Mesodermal cell (in vitro differentiated cells): Measurements from ENCODE around the gene SUN2.

Experiments used
- H3K27ac ChIP-seq: 2 replicates; pipeline ENCODE4 v1.7.0; 2013; ENCODE audit warnings: mild to moderate bottlenecking, low read depth, low read length, moderate library complexity; ENCODE audit not compliant: severe bottlenecking
- H3K36me3 ChIP-seq: 2 replicates; pipeline ENCODE4 v1.7.1; 2013; ENCODE audit warnings: mild to moderate bottlenecking, low read length, moderate library complexity; ENCODE audit not compliant: control insufficient read depth, insufficient read depth
- H3K4me1 ChIP-seq: one replicate; pipeline ENCODE4 v1.7.1; 2013; ENCODE audit warnings: mild to moderate bottlenecking, low read length; ENCODE audit not compliant: insufficient read depth, control insufficient read depth, poor library complexity, severe bottlenecking
- H3K4me3 ChIP-seq: 2 replicates; pipeline ENCODE4 v1.7.0; 2013; ENCODE audit warnings: low read length, control low read depth, mild to moderate bottlenecking; ENCODE audit not compliant: insufficient read depth, poor library complexity, severe bottlenecking; ENCODE audit errors: extremely low read depth
- H3K9me3 ChIP-seq: 2 replicates; pipeline ENCODE4 v1.7.1; 2013; ENCODE audit warnings: mild to moderate bottlenecking, low read length, moderate library complexity; ENCODE audit not compliant: control insufficient read depth
- WGBS, 2 experiments: methylation state at CpG; one replicate each; pipeline ENCODE4 v1.1.5; 2013; ENCODE audit warnings: missing lambda C conversion rate in 2 of 2; ENCODE audit not compliant: insufficient coverage in 2 of 2; 5-methylcytosine and 5-hydroxymethylcytosine counted together

Gene SUN2

DNA sequence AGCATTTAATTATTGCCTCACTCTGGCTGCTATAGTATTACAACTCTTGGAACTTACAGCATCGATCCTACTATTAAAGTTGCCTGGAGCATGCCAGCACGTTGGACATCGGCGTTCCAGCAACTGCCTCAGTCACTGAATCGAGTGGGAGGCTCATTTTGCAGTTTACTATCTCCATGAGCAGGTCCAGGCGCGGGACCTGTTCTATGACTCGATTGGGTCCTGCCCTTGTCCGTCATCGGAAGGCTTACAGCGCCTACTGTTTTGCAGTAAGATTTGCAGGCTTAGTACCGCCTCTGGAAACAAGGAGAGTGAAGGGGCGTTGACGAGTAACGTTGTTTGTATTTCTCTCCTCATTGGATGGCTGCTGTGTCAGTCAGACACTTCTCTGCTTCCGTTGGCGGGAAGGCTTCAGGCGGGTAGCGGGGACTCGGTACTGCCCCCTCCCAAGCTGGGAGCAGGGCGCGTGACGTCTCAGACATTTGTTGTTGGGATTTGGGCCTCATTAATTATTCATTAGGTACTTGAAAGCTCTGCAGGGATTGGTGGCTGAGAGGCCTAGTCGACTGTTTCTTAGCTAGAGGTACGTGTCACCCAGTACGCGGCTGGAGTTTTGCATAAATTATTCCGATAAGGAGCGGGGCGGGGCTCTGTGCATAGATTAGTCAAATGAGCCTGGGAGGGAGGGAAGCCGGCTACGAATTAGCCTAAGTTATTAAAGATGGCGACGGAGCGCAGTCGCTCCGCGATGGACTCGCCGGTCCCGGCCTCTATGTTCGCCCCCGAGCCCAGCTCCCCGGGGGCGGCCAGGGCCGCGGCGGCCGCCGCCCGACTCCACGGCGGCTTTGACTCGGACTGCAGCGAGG, 50.3 kb downstream of the SUN2 start, which contains the start of gene GTPBP1:
Gene GTPBP1 (plus strand): TSS at position 710 of the 866 bp plus-strand sequence. CDS start 12 bp downstream, at position 722.
- WGBS, 2 experiments, result 0 to 1% methylated on average over 42 to 55 of the region's 55 CpGs
- H3K4me3 ChIP-seq, result peak within 1 kb of the TSS; percentile 84
- no peaks in the 10 kb centered on the region for H3K9me3 ChIP-seq
- peaks cover 20% of the 10 kb centered on the region for H3K4me1 ChIP-seq
- H3K36me3 ChIP-seq, result peaks cover 19% of the 10 kb centered on the region
- H3K27ac ChIP-seq, result peak within 1 kb of the TSS; percentile 88

DNA sequence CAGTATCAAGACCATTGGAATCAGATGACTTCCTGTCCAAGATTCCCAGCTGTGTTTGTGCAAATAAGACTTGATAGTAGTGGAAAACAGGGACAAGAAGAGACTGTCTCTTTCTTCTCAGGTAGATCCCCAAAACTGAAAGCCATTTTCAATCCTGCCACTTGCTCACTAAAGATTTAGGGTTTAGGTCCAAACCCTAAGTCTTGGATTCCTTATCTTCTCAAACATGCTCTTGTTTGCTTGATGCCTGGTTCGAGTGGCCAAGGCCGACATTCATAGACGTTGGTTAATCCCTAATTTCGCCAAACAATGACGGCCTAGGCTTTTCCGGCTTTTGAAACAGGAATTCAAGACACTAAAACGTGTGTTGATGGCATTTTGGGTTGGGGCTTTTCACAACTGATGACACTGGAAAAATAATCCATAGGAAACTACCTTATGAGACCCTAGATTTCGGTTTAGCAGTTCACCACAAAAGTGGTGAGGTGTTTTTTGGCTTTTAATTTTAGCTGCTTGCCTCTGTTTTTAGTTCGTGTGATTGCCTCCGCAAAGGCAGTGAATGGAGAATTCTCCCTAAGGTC, 51.1 kb downstream of the SUN2 start:
- Histone ChIP-seq H3K4me1 (peaks cover 20% of the 10 kb centered on the region), H3K36me3 (peaks cover 13% of the 10 kb centered on the region), H3K4me3 (peak overlapping the region; percentile 31), H3K9me3 (no peaks in the 10 kb centered on the region), H3K27ac (peak overlapping the region; percentile 88)
- WGBS, 2 experiments, result 49 to 60% methylated on average over 7 of the region's 10 CpGs

DNA sequence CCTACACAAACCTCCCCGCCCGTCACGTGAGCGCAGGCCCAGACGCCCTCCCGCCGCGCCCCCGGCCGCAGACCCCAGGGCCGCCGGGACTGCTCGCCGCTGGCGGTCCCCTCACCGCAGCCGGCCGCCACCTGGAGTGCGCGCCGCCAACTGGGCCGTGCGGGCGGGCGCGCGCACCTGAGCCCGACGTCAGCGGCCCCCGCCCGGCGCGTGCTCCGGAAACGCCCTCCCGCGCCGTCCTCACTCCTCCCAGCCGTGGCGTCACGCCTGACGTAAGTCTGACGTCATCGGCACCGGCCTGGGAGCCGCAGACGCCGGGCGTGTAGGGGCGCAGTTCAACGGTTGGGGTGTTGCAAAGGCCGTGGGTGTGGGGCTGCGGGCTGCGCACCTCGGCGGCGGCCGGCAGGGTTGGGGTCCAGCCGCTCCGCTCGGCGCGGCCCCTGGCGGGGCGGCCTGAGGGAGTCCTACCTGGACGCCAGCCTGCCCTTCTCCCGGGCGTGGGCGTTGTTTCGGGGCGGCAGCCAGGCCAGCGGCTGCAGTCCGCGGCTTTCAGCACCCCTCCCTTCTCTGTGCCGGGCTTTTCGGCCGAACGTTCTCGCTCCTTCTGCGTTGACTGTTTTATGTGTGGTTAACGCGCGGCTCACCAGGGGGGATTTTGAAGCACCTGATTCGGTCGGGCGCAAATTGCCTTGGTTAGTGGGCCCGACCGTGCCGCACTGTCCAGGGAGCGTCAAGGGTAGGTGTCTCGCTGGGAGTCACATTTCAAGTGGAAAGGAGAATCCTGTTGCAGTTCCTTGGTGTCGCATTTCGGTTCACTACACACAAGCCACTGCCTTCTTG, 54.8 kb downstream of the SUN2 start, which contains the start of gene JOSD1:
Gene JOSD1 (minus strand): TSS at position 155 of the 840 bp plus-strand sequence. CDS start 956 bp downstream, outside the sequence.
- Histone ChIP-seq H3K4me1 (peaks cover 27% of the 10 kb centered on the region), H3K9me3 (no peaks in the 10 kb centered on the region), H3K4me3 (peak within 1 kb of the TSS; percentile 84), H3K36me3 (peaks cover 23% of the 10 kb centered on the region), H3K27ac (peak within 1 kb of the TSS; percentile 86)
- WGBS, 2 experiments, result 0% methylated on average over 62 to 75 of the region's 94 CpGs

DNA sequence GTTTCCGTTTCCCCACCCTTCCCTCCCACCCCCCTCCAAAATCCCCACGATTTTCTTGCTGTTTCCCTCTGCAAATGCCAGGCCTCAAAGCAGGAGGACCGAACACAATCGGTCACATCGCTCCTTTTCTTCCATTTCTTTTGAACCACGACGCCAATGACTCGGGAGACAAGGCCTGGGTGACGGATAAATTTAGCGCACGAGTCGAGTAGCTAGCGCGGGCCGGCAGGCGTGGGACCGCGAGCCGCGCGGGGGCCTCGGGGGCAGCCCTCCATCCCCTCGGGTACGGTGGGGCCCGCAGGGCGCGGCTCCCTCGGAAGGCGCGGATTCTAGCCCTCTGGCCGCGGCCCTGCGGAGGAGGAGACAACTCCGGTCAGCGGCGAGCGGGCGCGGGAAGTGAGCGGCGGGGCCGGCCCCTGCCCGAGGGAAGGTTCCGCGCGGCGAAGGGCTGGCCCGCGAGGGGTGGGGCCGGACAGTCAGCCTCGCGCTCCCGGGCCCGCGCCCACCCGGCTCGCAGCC, 55.5 kb downstream of the SUN2 start:
- Histone ChIP-seq H3K36me3 (peaks cover 30% of the 10 kb centered on the region), H3K9me3 (no peaks in the 10 kb centered on the region), H3K4me1 (peaks cover 27% of the 10 kb centered on the region), H3K4me3 (peak overlapping the region; percentile 84), H3K27ac (peak overlapping the region; percentile 86)
- 0 to 1% methylated on average over 46 to 47 of the region's 57 CpGs for WGBS, 2 experiments

DNA sequence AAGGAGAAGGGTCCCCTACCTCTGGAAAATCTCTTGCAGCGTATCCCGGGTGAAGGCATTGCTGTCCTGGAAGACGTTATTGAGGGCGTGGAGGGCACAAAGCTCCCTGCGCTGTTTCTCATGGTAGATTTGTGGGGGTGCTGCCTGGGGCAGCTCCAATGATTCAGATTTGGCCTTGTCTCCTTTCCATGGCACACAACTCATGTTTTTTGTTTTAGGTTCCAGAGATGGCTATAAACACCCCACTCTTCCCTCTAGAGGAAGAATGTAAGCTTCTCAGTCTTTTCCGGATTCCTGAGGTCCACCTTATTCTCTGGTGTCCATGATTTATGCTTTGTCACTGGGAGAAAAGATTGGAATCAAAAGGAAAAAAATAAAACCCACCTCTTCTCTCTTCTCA, 56.0 kb downstream of the SUN2 start:
- Histone ChIP-seq H3K36me3 (peaks cover 35% of the 10 kb centered on the region), H3K27ac (peak overlapping the region; percentile 86), H3K4me3 (peak overlapping the region; percentile 84), H3K4me1 (peaks cover 26% of the 10 kb centered on the region), H3K9me3 (no peaks in the 10 kb centered on the region)
- WGBS, 2 experiments, result 33 to 39% methylated on average over 2 to 3 of the region's 6 CpGs

DNA sequence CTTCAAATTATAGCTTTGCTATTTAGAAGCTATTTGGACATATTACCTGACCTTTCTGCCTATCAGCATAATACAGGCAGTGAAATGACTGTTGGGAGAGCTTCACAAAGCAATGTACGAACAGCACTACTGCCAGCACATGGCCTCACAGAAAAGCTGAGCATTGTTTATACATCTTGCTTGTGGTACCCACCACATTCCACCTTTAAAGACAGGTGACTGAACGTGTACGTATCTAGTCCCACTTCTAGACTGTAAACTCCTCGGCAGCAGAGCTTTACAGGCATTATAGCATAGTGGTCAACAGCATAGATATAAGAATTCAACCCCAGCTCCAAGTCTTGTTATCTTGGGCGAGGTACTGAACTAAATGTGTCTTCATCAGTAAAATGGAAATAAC, 56.7 kb downstream of the SUN2 start:
- Histone ChIP-seq H3K27ac (no peak overlapping the region), H3K36me3 (peaks cover 41% of the 10 kb centered on the region), H3K4me3 (peak overlapping the region; percentile 84), H3K9me3 (no peaks in the 10 kb centered on the region), H3K4me1 (peaks cover 23% of the 10 kb centered on the region)
- 93 to 100% methylated on average over 2 to 4 of the region's 5 CpGs for WGBS, 2 experiments

DNA sequence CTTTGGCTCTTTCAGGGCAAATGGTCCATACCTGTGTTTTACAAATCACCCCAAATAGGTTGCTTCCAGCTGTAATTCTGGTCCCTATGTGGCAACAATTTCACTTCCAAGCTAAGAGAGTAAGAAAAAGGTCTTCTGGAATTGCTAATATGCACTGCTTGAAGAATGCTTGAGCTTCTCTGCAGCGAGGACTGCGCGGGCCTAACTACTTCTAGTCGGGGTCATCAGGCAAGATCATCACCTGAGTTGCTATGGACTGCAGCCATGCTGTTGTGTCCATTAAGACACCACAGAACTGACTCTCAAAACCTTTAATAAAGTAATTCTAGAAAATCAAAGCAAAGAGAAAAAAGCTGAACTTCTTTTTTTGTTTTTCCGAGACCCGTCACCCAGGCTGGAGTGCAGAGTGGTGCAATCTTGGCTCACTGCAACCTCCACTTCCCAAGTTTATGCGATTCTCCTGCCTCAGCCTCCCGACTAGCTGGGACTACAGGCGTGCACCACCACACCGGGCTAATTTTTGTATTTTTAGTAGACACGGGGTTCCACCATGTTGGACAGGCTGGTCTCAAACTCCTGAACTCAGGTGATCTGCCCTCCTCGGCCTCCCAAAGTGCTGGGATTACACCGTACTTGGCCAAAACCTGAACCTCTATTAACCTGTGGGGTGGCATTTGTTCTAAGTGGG, 57.2 kb downstream of the SUN2 start:
- no peaks in the 10 kb centered on the region for H3K9me3 ChIP-seq
- H3K36me3 ChIP-seq, result peaks cover 41% of the 10 kb centered on the region
- 94 to 98% methylated on average over 8 to 11 of the region's 13 CpGs for WGBS, 2 experiments
- H3K27ac ChIP-seq, result no peak overlapping the region
- peak overlapping the region; percentile 84 for H3K4me3 ChIP-seq
- peaks cover 23% of the 10 kb centered on the region for H3K4me1 ChIP-seq

DNA sequence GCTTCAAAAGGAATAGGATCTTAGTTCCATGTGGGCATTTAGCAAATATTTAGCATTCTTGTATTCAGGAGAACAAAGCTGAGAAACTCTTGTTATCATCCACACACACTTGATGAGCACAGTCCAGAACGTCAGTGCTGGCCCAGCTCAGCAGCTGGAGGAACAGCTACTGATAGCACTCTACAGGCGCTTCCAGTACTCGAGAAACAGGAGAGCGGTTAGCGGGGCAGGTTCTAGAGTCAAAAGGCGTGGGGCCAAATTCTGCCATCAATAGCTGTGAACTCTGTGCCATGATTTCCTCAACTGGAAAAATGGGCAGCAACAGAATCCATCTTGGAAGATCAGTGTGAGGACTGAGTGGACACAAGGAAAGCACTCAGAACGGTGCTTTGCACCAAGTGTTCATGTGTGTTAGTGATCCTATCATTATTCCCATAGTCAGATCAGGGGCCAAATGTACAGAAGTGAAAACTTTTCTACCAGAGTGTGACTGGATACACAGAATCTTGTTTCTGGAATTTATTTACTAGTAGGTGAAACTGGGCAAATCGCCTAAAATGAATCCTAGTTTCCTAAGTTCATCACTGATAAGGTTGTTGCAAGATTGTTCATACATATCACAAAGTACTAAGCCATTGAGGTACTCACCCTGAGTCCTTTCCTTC, 58.2 kb downstream of the SUN2 start:
- Histone ChIP-seq H3K9me3 (no peaks in the 10 kb centered on the region), H3K36me3 (peaks cover 45% of the 10 kb centered on the region), H3K4me1 (peaks cover 23% of the 10 kb centered on the region), H3K27ac (peak overlapping the region; percentile 80), H3K4me3 (peak overlapping the region; percentile 6)
- 82 to 93% methylated on average over 6 to 7 of the region's 8 CpGs for WGBS, 2 experiments

DNA sequence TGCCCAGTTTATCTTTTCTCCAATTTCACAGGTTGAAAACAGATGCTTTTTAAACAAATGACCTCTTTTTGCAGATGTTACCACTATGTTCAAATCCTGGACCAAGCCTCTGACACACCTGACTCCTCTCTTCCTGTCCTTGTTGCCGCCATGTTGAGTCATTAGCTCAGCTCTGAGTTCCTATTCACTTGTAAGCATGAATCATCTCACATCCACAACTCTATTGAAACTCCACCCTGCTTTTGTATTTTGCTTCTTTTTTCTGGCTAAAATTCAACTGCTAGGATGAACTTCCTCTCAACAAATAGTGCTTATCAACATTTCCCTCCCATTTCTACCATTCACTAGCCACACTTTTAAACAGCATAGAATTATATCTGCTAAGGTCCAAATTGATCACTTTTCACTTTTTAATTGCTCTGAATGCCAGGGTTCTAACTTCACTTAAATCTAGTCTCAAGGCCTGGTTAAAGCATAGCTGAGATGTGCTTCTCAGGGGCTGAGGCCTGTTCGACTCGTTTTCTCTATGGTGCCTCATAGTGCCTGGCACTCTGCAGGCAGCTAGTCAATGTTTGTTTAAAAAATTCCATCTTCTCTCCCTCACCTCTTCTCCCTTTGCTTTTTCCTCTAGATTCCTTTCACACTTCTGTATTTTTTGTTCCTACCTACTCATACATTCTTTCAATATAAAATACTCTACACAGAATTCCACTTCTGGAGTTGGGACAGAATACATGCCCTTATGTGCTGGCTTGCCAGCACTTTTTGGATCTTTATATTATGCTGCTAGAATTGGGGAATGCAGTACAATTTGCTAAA, 59.0 kb downstream of the SUN2 start:
- WGBS, 2 experiments, result 68 to 71% methylated on average over 3 of the region's 3 CpGs

More for the DNA sequence above, 59.0 kb downstream of the SUN2 start:
- no peaks in the 10 kb centered on the region for H3K9me3 ChIP-seq
- H3K4me3 ChIP-seq, result no peak overlapping the region
- peaks cover 23% of the 10 kb centered on the region for H3K4me1 ChIP-seq
- peak overlapping the region; percentile 80 for H3K27ac ChIP-seq
- peaks cover 50% of the 10 kb centered on the region for H3K36me3 ChIP-seq
